Psoas muscle (tissue), 8 donors: ENCODE results near the gene ELF2. TPM values are rescaled to one million over a fixed set of nuclear protein-coding genes. Genes with fewer than 3 reads are reported as not detected.

Experiments
- ATAC-seq, 4 donors: fragments of 200-7000 bp; cut with Tn5 transposase; one replicate each; pipeline ENCODE4 v1.9.1; 2020; ENCODE audit warnings: moderate library complexity in 3 of 4, mild to moderate bottlenecking in 2 of 4
- DNase-seq, 2 donors: peaks; one replicate each; pipeline ENCODE4 v3.0.0-alpha.2; 2020
- H3K27ac ChIP-seq: fragments of 200-600 bp; one replicate; pipeline ENCODE4 v1.8.0; 2022
- H3K27me3 ChIP-seq, 3 donors: fragments of 200-600 bp in 1 of 3; one replicate each; pipeline versions ENCODE4 v1.6.1 to v1.8.0; 2013 to 2022; ENCODE audit warnings: low read length in 2 of 3, mild to moderate bottlenecking in 2 of 3, moderate library complexity in 1 of 3; ENCODE audit not compliant: insufficient read depth in 3 of 3
- H3K36me3 ChIP-seq, 2 donors: fragments of 200-600 bp in 1 of 2; one replicate each; pipeline versions ENCODE4 v1.6.1 to v1.8.0; 2013 to 2022; ENCODE audit warnings: low read depth in 1 of 2, mild to moderate bottlenecking in 1 of 2, moderate library complexity in 1 of 2; ENCODE audit not compliant: insufficient read depth in 1 of 2
- H3K4me1 ChIP-seq: fragments of 200-600 bp; one replicate; pipeline ENCODE4 v1.8.0; 2022
- H3K4me3 ChIP-seq: fragments of 200-600 bp; one replicate; pipeline ENCODE4 v1.8.0; 2022; ENCODE audit warnings: mild to moderate bottlenecking
- H3K9me3 ChIP-seq: fragments of 200-600 bp; one replicate; pipeline ENCODE4 v1.8.0; 2022
- WGBS, 3 donors: extraction: QIAGEN DNeasy Blood & Tissue Kit; methylation state at CpG; one replicate each; pipeline versions ENCODE4 v1.1.6 to v1.1.7; 2013; 5-methylcytosine and 5-hydroxymethylcytosine counted together
- intact Hi-C, 2 donors: fragments of 100-400 bp; cut with DNase I; formaldehyde crosslinking; loops; one replicate each; pipeline versions ENCODE4 v1.11.0 to v1.14.2; 2022
- polyA plus RNA-seq, 3 donors: library from polyadenylated mRNA; stranded (reverse); fragments of 200-250 nt; gene quantifications; one replicate each; pipeline ENCODE4 v1.2.3, GENCODE V29; 2013
- total RNA-seq, 4 donors: library from RNA; stranded (reverse); fragmentation: NEBNext Ultra II Directional in 2 of 4; extraction: Animal tissue kit (Norgen Biotek cat#: 25700) in 2 of 4; gene quantifications; one replicate each; pipeline versions ENCODE4 v1.2.1 to v1.2.4, GENCODE V29; 2021 to 2023
- TF ChIP-seq, protein P1 (sequence below): fragments of 200-600 bp; IDR thresholded peaks from one replicate; pipeline ENCODE4 v1.8.0; 2022; ENCODE audit warnings: antibody characterized with exemption
- donor health status: healthy with polysubstance abuse.
- donor health status: DM: no; HTN: no; CAD: no; lungs with moderate emphysema.
- donor health status: Bipolar disorder and iron deficiency.
- donor health status: healthy.
- donor health status: DM: yes; HTN: yes; CAD: no.
- donor health status: DM: no; HTN: no; CAD: no.
- donor health status: DM: no; HTN: no; CAD: no.
- donor health status: DM: yes; HTN: yes; CAD: no.

The ELF2 gene
- total and polyA plus RNA-seq, 7 donors: 10.3 to 31.7 (median 27.0) TPM

DNA sequence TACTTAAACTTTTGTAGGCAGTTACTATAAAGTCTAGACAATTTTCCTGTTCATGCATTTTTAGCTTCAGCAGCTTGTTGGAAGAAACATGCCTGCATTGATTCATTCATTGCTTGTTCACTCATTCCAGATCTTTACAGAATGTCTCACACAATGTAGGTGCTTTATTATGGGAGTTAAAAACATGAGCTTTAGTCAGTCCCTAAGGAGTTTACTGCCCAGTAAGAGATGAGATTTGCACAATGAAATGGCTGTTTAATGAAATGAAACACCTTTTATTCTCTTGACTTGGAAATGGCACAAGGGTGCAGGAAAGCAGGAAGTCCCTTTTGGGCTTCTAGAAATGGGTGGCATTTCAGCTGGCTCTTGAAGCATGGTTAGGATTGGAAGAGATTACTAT is 158.5 kb downstream of the ELF2 start:
- TF ChIP-seq, protein P1, sequence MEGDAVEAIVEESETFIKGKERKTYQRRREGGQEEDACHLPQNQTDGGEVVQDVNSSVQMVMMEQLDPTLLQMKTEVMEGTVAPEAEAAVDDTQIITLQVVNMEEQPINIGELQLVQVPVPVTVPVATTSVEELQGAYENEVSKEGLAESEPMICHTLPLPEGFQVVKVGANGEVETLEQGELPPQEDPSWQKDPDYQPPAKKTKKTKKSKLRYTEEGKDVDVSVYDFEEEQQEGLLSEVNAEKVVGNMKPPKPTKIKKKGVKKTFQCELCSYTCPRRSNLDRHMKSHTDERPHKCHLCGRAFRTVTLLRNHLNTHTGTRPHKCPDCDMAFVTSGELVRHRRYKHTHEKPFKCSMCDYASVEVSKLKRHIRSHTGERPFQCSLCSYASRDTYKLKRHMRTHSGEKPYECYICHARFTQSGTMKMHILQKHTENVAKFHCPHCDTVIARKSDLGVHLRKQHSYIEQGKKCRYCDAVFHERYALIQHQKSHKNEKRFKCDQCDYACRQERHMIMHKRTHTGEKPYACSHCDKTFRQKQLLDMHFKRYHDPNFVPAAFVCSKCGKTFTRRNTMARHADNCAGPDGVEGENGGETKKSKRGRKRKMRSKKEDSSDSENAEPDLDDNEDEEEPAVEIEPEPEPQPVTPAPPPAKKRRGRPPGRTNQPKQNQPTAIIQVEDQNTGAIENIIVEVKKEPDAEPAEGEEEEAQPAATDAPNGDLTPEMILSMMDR: no peak
- Histone ChIP-seq H3K36me3 (peaks cover 0 to 10% of the 10 kb centered on the region in 2 donors), H3K4me1 (peaks cover 34% of the 10 kb centered on the region), H3K9me3 (no peaks in the 10 kb centered on the region), H3K27me3 (no peaks in the 10 kb centered on the region), H3K27ac (peak overlapping the region; percentile 18), H3K4me3 (no peak overlapping the region)
- intact Hi-C loops: no loop called here
- ATAC-seq: no peak
- no peak for DNase-seq

DNA sequence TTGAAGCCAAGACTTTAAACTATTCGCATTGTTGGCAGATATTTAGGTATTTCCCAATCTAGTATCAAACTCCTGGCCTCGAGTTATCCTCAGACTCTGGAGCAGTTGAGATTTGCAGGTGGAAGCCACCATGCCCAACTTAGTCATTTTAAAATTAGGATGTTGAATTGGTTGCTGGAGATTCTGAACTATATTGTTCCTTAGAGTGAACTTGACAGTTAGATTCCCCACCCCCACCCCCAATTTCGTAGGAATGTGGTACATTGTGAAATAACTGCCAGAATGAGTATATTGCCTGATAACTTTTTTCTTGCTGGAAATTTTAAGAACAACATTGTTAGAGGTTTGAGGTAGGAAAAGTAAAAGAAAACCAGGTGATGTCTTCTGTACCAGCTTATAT is 159.2 kb downstream of the ELF2 start:
- H3K9me3 ChIP-seq: no peaks in the 10 kb centered on the region
- WGBS, 3 donors: 59 to 80% (median 69%) methylated on average over 3 of the region's 3 CpGs
- intact Hi-C loops: no loop called here
- ATAC-seq (no peak), DNase-seq (no peak)
- H3K27ac ChIP-seq: no peak overlapping the region
- TF ChIP-seq, protein P1: no peak
- H3K4me3 ChIP-seq: peak overlapping the region; percentile 77
- H3K4me1 ChIP-seq: peaks cover 34% of the 10 kb centered on the region
- H3K36me3 ChIP-seq: peaks cover 0 to 10% of the 10 kb centered on the region in 2 donors
- H3K27me3 ChIP-seq: no peaks in the 10 kb centered on the region

DNA sequence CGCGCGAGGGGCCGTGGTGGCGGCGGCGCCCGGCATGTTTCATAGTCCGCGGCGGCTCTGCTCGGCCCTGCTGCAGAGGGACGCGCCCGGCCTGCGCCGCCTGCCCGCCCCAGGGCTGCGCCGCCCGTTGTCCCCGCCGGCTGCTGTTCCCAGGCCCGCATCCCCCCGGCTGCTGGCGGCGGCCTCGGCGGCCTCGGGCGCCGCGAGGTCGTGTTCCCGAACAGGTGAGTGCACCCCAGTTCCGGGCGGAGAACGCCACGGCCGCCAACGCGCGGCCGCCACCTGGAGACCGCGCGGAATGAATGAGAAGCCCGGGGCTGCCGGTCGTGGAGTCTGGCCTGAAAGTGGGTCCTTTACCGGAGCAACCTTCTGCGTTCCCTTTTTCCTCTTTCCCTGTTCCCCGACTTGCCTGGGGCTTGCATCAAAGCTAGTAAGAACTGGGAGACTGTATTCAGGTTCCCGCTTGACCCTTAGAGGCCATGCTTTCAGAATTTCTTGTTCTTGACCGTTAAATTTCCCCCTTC is 161.0 kb downstream of the ELF2 start:
- peak overlapping the region; percentile 92 for H3K27ac ChIP-seq
- TF ChIP-seq, protein P1: no peak
- intact Hi-C loops: no loop called here
- peaks cover 0 to 10% of the 10 kb centered on the region in 2 donors for H3K36me3 ChIP-seq
- DNase-seq (no peak), ATAC-seq (no peak)
- H3K27me3 ChIP-seq: peaks cover 0 to 1% (median 0%) of the 10 kb centered on the region in 3 donors
- no peaks in the 10 kb centered on the region for H3K9me3 ChIP-seq
- 0 to 1% (median 0%) methylated on average over 29 to 55 of the region's 55 CpGs for WGBS, 3 donors
- H3K4me3 ChIP-seq: peak overlapping the region; percentile 77
- peaks cover 34% of the 10 kb centered on the region for H3K4me1 ChIP-seq

DNA sequence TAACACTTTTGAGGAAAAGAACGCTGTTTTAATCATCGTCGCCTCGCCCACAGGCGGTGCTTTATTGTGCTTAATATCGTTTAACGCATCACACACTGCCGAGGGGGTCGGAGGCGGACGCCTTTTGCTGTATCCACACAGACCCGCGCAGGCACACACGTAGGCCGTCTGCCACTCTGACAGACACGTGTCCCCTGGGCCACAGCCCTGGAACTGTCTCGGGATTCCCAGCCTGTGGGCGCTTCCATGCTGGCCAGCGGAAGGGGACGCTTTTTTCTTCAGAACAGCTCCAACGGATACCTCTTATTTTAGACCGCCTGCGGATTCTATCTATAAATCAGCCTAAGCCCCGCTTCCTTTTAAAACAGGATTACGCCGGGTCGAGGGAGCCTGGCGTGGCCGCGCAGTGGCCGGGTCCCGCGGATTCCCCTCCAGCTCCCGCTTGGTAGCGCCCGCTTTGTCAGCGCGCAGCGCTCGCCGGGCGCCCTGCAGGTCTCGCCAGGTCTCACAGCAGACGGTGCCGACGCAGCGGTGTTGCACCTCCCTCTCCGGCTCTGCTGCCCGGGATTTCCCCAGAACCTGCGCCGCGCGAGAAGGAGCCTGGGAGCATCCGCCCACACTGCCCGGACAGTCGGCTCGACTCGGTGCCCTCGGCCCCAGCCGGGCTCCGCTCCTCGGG is 161.6 kb downstream of the ELF2 start, which contains the start of gene NOCT:
Gene NOCT, plus strand, starts transcription at position 513 of the 679 bp plus-strand sequence. CDS start 201 bp downstream, outside the sequence.
- peaks cover 0 to 5% of the 10 kb centered on the region in 2 donors for H3K36me3 ChIP-seq
- peak within 1 kb of the TSS; percentile 77 for H3K4me3 ChIP-seq
- H3K27ac ChIP-seq: peak within 1 kb of the TSS; percentile 92
- DNase-seq (peak; percentile 91 to 95), ATAC-seq (peak; percentile 94 to 96 (median 94))
- H3K27me3 ChIP-seq: peaks cover 0 to 1% (median 0%) of the 10 kb centered on the region in 3 donors
- TF ChIP-seq, protein P1: peak; percentile 17
- WGBS, 3 donors: 0 to 1% (median 0%) methylated on average over 54 to 62 of the region's 62 CpGs
- H3K9me3 ChIP-seq: no peaks in the 10 kb centered on the region
- peaks cover 34% of the 10 kb centered on the region for H3K4me1 ChIP-seq
- intact Hi-C loops: no loop called here
